Measurements from ENCODE around the gene COX7B.

DNA sequence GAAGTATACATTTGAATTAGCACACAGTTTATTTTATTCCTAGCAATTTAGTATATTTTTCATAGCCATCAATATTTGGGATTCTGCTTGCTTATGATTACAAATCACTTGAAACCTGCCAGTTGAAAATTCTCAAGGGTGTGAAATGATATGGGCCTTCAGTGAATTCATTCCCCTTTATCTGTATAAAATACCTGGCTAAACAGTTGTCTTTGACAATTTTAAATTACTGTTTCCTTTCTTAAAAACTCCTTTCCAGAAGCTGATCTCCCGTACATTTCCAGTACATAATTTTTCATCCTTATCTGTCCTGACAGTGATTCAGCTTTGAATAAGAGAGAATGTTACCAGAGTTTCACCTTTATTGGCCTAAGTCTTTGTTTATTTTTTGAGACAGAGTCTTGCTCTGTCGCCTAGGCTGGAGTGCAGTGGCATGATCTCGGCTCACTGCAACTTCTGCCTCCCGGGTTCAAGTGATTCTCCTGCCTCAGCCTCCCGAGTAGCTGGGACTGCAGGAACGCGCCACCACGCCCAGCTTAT lies 25.1 kb downstream of the COX7B start:
- TF ChIP-seq, protein P1, sequence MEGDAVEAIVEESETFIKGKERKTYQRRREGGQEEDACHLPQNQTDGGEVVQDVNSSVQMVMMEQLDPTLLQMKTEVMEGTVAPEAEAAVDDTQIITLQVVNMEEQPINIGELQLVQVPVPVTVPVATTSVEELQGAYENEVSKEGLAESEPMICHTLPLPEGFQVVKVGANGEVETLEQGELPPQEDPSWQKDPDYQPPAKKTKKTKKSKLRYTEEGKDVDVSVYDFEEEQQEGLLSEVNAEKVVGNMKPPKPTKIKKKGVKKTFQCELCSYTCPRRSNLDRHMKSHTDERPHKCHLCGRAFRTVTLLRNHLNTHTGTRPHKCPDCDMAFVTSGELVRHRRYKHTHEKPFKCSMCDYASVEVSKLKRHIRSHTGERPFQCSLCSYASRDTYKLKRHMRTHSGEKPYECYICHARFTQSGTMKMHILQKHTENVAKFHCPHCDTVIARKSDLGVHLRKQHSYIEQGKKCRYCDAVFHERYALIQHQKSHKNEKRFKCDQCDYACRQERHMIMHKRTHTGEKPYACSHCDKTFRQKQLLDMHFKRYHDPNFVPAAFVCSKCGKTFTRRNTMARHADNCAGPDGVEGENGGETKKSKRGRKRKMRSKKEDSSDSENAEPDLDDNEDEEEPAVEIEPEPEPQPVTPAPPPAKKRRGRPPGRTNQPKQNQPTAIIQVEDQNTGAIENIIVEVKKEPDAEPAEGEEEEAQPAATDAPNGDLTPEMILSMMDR (IDR thresholded peaks at IDR 0.05): no peak
- no peak for TF ChIP-seq POLR2A (IDR thresholded peaks at IDR 0.05)
